Testis (tissue), 3 donors: Measurements from ENCODE around the gene SNRPD3. TPM values are rescaled to one million over a fixed set of nuclear protein-coding genes. Genes with fewer than 3 reads are reported as not detected.
A peak's percentile ranks its signal among the peaks of the same experiment; 100 is the strongest.

Experiments used
- DNase-seq: peaks from one replicate; pipeline ENCODE4 v3.0.0-alpha.2; 2019
- H3K27ac ChIP-seq, 2 donors: fragments of 200-600 bp; sonication (generic); one replicate each; pipeline ENCODE4 v1.5.1; 2019
- H3K27me3 ChIP-seq: fragments of 200-600 bp; sonication (generic); one replicate; pipeline ENCODE4 v1.5.1; 2019
- H3K36me3 ChIP-seq: fragments of 200-600 bp; sonication (generic); one replicate; pipeline ENCODE4 v1.5.1; 2017; ENCODE audit warnings: low read depth; ENCODE audit errors: missing control alignments
- H3K4me1 ChIP-seq: fragments of 200-600 bp; sonication (generic); one replicate; pipeline ENCODE4 v1.5.1; 2019
- H3K4me3 ChIP-seq, 2 donors: fragments of 200-600 bp; sonication (generic); one replicate each; pipeline ENCODE4 v1.5.1; 2017 to 2019
- H3K9me3 ChIP-seq: fragments of 200-600 bp; sonication (generic); one replicate; pipeline ENCODE4 v1.5.1; 2017
- POLR2A ChIP-seq: fragments of 450-650 bp; IDR thresholded peaks from one replicate; pipeline ENCODE4 v1.6.1; 2017; ENCODE audit warnings: antibody characterized with exemption, mild to moderate bottlenecking, moderate library complexity
- WGBS, 2 donors: methylation state at CpG; one replicate each; pipeline ENCODE4 v1.1.5; 2018; 5-methylcytosine and 5-hydroxymethylcytosine counted together
- intact Hi-C: fragments of 100-400 bp; cut with DNase I; formaldehyde crosslinking; loops from one replicate; pipeline ENCODE4 v1.15.1; 2023; ENCODE audit warnings: low total_unique reads
- polyA plus RNA-seq: library from polyadenylated mRNA; stranded (reverse); fragments of 350-450 nt; fragmentation: Illumina TruSeq; extraction: RNeasy Lipid Tissue Mini Kit (QIAGEN cat#74804); gene quantifications from one replicate; pipeline ENCODE4 v1.2.3, GENCODE V29; 2014; ENCODE audit warnings: low read depth, low replicate concordance; ENCODE audit not compliant: insufficient read depth
- total RNA-seq, 2 donors: library from RNA; depleted of rRNA; stranded (reverse); fragments of >200 nt; gene quantifications; one replicate each; pipeline ENCODE4 v1.2.3, GENCODE V29; 2016
- TF ChIP-seq, protein P1 (sequence below), 3 experiments: fragments of 450-650 bp in 2 of 3; fragments of 200-600 bp in 1 of 3; sonication (generic) in 1 of 3; IDR thresholded peaks; one replicate each; pipeline ENCODE4 v1.5.1; 2016 to 2019; ENCODE audit warnings: antibody characterized with exemption in 3 of 3, mild to moderate bottlenecking in 2 of 3, moderate library complexity in 1 of 3

Gene SNRPD3
- total and polyA plus RNA-seq, 3 donors from 2014 or later: 75.5 to 175 (median 117) TPM

GRCh38 chr22:24516301-24516737 is 39.5 kb upstream of the SNRPD3 start:
- peaks cover 4% of the 10 kb centered on the region for H3K4me1 ChIP-seq
- 36 to 42% methylated on average over 3 of the region's 3 CpGs for WGBS, 2 donors
- peak; percentile 43 for DNase-seq
- H3K27me3 ChIP-seq: no peaks in the 10 kb centered on the region
- H3K36me3 ChIP-seq: no peaks in the 10 kb centered on the region
- H3K9me3 ChIP-seq: no peaks in the 10 kb centered on the region
- H3K4me3 ChIP-seq: no peak overlapping the region
- TF ChIP-seq, protein P1, sequence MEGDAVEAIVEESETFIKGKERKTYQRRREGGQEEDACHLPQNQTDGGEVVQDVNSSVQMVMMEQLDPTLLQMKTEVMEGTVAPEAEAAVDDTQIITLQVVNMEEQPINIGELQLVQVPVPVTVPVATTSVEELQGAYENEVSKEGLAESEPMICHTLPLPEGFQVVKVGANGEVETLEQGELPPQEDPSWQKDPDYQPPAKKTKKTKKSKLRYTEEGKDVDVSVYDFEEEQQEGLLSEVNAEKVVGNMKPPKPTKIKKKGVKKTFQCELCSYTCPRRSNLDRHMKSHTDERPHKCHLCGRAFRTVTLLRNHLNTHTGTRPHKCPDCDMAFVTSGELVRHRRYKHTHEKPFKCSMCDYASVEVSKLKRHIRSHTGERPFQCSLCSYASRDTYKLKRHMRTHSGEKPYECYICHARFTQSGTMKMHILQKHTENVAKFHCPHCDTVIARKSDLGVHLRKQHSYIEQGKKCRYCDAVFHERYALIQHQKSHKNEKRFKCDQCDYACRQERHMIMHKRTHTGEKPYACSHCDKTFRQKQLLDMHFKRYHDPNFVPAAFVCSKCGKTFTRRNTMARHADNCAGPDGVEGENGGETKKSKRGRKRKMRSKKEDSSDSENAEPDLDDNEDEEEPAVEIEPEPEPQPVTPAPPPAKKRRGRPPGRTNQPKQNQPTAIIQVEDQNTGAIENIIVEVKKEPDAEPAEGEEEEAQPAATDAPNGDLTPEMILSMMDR (IDR thresholded peaks at IDR 0.05): no peak
- no peak for TF ChIP-seq POLR2A
- no peak overlapping the region for H3K27ac ChIP-seq
- intact Hi-C loops: no loop called here

- no peak overlapping the region for H3K4me3 ChIP-seq
- 90 to 100% methylated on average over 1 of the region's 2 CpGs for WGBS, 2 donors
- no peaks in the 10 kb centered on the region for H3K36me3 ChIP-seq
- no peaks in the 10 kb centered on the region for H3K9me3 ChIP-seq
- H3K4me1 ChIP-seq: no peaks in the 10 kb centered on the region
- intact Hi-C loops: no loop called here
- no peaks in the 10 kb centered on the region for H3K27me3 ChIP-seq
- DNase-seq: no peak
- no peak for TF ChIP-seq POLR2A
- H3K27ac ChIP-seq: no peak overlapping the region
Observed at GRCh38 chr22:24517446-24517845, 38.4 kb upstream of the SNRPD3 start.

- no peaks in the 10 kb centered on the region for H3K9me3 ChIP-seq
- 92 to 97% methylated on average over 3 of the region's 3 CpGs for WGBS, 2 donors
- TF ChIP-seq, protein P1 (IDR thresholded peaks at IDR 0.05): no peak
- no peak for TF ChIP-seq POLR2A
- intact Hi-C loops: no loop called here
- H3K36me3 ChIP-seq: no peaks in the 10 kb centered on the region
- H3K4me3 ChIP-seq: no peak overlapping the region
- H3K4me1 ChIP-seq: no peaks in the 10 kb centered on the region
- H3K27me3 ChIP-seq: no peaks in the 10 kb centered on the region
- no peak overlapping the region for H3K27ac ChIP-seq
- no peak for DNase-seq
Observed at GRCh38 chr22:24518228-24518627, 37.6 kb upstream of the SNRPD3 start.

DNA sequence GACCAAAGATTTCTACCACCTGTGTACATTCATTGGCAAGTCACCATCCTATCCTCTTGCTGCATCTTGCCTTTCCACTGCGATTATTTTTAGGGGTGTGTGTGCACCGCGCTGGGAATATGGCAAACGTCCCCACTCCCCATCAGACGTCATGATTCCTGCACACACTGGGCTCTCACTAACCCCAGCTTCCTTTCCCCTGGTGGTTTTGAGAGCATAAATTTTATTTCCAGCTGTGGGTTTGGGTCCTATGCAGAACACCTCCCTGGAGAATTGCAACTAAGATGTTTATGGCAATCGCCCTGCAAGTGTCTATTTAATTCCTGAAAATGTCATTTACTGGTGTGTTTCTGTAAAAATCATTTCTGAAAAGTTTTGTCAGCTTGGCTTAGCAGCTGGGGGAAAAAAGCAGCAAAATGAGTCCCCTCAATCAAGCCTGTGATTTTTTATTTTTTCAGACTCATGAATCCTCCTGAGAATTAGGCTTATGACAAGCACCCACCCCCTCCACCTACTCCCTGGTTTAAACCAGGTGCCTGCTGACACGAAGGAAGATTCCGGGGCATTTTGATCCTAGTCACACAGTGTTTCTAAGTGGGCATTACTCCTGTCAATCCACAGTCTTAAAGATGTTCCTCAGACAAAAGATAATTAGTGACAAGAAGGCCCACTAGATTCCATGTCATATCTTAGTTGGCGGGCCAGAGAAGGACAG is 36.9 kb upstream of the SNRPD3 start:
- TF ChIP-seq, protein P1 (IDR thresholded peaks at IDR 0.05): no peak
- no peak for TF ChIP-seq POLR2A
- H3K4me1 ChIP-seq: no peaks in the 10 kb centered on the region
- no peaks in the 10 kb centered on the region for H3K36me3 ChIP-seq
- no peak overlapping the region for H3K27ac ChIP-seq
- H3K9me3 ChIP-seq: no peaks in the 10 kb centered on the region
- no peaks in the 10 kb centered on the region for H3K27me3 ChIP-seq
- DNase-seq: no peak
- intact Hi-C loops: no loop called here
- WGBS, 2 donors: 88 to 89% methylated on average over 9 of the region's 9 CpGs
- no peak overlapping the region for H3K4me3 ChIP-seq

GRCh38 chr22:24519496-24519895 is 36.3 kb upstream of the SNRPD3 start:
- H3K27ac ChIP-seq: no peak overlapping the region
- 90 to 91% methylated on average over 4 to 5 of the region's 5 CpGs for WGBS, 2 donors

More at GRCh38 chr22:24519496-24519895, 36.3 kb upstream of the SNRPD3 start:
- Histone ChIP-seq H3K36me3 (no peaks in the 10 kb centered on the region), H3K27me3 (no peaks in the 10 kb centered on the region), H3K4me1 (no peaks in the 10 kb centered on the region), H3K9me3 (no peaks in the 10 kb centered on the region), H3K4me3 (no peak overlapping the region)
- no peak for DNase-seq
- intact Hi-C loops: no loop called here
- TF ChIP-seq, protein P1 (IDR thresholded peaks at IDR 0.05): no peak
- TF ChIP-seq POLR2A: no peak
